Activated B cell treated with CpG ODN at 0.5 μM for 24 hours (primary cell): ENCODE results near the gene SIRT1. TPM values are rescaled to one million over a fixed set of nuclear protein-coding genes. Genes with fewer than 3 reads are reported as not detected.

Source experiments
- ATAC-seq: fragments of 200-7000 bp; cut with Tn5 transposase; one replicate; pipeline ENCODE4 v1.10.0; 2021; ENCODE audit warnings: low read depth, mild to moderate bottlenecking, moderate library complexity
- CTCF ChIA-PET: fragments of 350-600 bp; sonication (Branson Sonifier 250); formaldehyde crosslinking; loops from one replicate; lab custom pipeline; 2021; ENCODE audit warnings: antibody characterized with exemption; lab: Charles Lee
- POLR2A ChIA-PET: fragments of 350-600 bp; sonication (Branson Sonifier 250); formaldehyde crosslinking; loops from one replicate; lab custom pipeline; 2021; ENCODE audit warnings: antibody characterized with exemption; lab: Charles Lee
- DNase-seq: peaks from one replicate; pipeline ENCODE4 v3.0.0; 2022
- H3K27ac Mint-ChIP-seq: one replicate; pipeline ENCODE4 v1.8.0; 2020; ENCODE audit warnings: mixed read lengths
- H3K27me3 Mint-ChIP-seq: one replicate; pipeline ENCODE4 v1.8.0; 2021; ENCODE audit warnings: mixed read lengths
- H3K36me3 Mint-ChIP-seq: one replicate; pipeline ENCODE4 v1.8.0; 2021; ENCODE audit warnings: low read depth, mixed read lengths
- H3K4me1 Mint-ChIP-seq: one replicate; pipeline ENCODE4 v1.8.0; 2021; ENCODE audit warnings: mixed read lengths
- H3K4me3 Mint-ChIP-seq: one replicate; pipeline ENCODE4 v1.8.0; 2020; ENCODE audit warnings: mild to moderate bottlenecking, mixed read lengths
- H3K9me3 Mint-ChIP-seq: one replicate; pipeline ENCODE4 v1.8.0; 2020; ENCODE audit warnings: mixed read lengths
- intact Hi-C: fragments of 100-400 bp; cut with micrococcal nuclease; formaldehyde crosslinking; loops from one replicate; pipeline ENCODE4 v1.15.1; 2024
- total RNA-seq: library from RNA; stranded (reverse); gene quantifications from 2 replicates; pipeline ENCODE4 v1.2.3, GENCODE V29; 2022
- TF ChIP-seq, protein P1 (sequence below): fragments of 200-600 bp; IDR thresholded peaks from one replicate; pipeline ENCODE4 v1.8.0; 2022; ENCODE audit warnings: antibody characterized with exemption, mild to moderate bottlenecking

SIRT1 gene
- total RNA-seq, 1 donor from 2014 or later, result 30.1 TPM

DNA sequence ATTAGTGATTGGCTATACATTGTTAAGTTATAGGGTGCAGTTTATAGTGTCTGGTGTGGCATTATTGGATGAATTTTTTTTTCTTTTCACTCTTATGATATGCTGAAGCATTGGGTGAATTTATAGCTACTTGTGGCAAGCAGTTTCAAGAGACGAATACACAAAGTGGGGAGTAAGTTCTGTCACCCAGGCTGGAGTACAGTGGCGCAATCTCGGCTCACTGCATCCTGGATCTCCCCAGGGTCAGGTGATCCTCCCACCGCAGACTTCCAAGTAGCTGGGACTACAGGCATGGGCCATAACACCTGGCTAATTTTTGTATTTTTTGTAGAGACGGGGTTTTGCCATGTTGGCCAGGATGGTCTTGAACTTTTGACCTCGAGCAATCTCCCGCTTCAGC, 6.3 kb upstream of the SIRT1 start:
- Mint-ChIP-seq H3K27ac (no peak overlapping the region), H3K27me3 (no peaks in the 10 kb centered on the region), H3K4me3 (no peak overlapping the region), H3K9me3 (no peaks in the 10 kb centered on the region), H3K4me1 (no peaks in the 10 kb centered on the region), H3K36me3 (no peaks in the 10 kb centered on the region)
- ATAC-seq (no peak), DNase-seq (no peak)
- intact Hi-C loops, result no loop called here
- ChIA-PET POLR2A (no interaction called here), CTCF (interaction anchor here (1.0 kb wide), 1 partner anchor 280 kb away, joined by 3 read pairs; no protein-coding TSS in a partner anchor)
- TF ChIP-seq, protein P1, sequence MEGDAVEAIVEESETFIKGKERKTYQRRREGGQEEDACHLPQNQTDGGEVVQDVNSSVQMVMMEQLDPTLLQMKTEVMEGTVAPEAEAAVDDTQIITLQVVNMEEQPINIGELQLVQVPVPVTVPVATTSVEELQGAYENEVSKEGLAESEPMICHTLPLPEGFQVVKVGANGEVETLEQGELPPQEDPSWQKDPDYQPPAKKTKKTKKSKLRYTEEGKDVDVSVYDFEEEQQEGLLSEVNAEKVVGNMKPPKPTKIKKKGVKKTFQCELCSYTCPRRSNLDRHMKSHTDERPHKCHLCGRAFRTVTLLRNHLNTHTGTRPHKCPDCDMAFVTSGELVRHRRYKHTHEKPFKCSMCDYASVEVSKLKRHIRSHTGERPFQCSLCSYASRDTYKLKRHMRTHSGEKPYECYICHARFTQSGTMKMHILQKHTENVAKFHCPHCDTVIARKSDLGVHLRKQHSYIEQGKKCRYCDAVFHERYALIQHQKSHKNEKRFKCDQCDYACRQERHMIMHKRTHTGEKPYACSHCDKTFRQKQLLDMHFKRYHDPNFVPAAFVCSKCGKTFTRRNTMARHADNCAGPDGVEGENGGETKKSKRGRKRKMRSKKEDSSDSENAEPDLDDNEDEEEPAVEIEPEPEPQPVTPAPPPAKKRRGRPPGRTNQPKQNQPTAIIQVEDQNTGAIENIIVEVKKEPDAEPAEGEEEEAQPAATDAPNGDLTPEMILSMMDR, result no peak

DNA sequence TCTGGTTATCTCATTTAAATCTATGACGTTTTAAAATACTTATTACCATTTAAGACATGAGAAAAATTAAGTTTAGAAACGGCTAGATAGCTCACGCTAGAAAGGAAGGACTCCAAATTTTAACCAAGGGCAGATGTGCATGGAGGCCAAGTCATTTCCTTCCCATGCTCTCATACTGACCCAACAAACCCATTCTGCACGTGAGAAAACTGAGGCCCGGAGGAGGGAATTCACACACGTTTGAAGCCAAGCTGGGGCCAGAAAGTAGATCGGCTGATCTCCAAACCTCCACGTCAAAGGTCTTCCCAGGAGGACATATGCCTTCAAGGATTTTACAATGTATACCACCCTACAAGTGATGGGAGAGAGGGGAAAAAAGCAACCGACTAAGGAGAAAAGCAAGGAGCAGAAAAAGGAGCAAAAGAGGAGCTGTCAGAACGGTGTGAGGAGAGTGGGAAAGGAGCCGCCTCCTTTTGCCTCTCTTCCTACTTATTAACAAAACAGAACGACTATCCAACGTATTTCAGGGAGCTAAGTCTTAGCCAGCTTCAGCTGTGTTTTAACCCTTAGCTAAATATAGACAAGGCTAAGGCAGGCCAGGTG, 645 bp upstream of the SIRT1 start:
- ATAC-seq (no peak), DNase-seq (no peak)
- ChIA-PET POLR2A (interaction anchor here (0.5 to 4.1 kb wide), 12 partner anchors 8 to 449 kb away, joined by 3 to 28 read pairs (median 4); partner anchors contain the start of genes HERC4, HNRNPH3 and PBLD), CTCF (interaction anchor here (1.1 kb wide), 2 partner anchors 28 to 35 kb away, joined by 3 to 7 read pairs; no protein-coding TSS in a partner anchor)
- no peaks in the 10 kb centered on the region for H3K9me3 Mint-ChIP-seq
- no peaks in the 10 kb centered on the region for H3K27me3 Mint-ChIP-seq
- TF ChIP-seq, protein P1, result no peak
- peaks cover 27% of the 10 kb centered on the region for H3K4me1 Mint-ChIP-seq
- peak overlapping the region; percentile 89 for H3K4me3 Mint-ChIP-seq
- H3K36me3 Mint-ChIP-seq, result peaks cover 27% of the 10 kb centered on the region
- peak overlapping the region; percentile 96 for H3K27ac Mint-ChIP-seq
- intact Hi-C loops, result loop anchor here (1.0 to 10.0 kb wide), 7 partner anchors 29 to 1021 kb away; partner anchors contain the start of genes DDX50, HERC4 and RUFY2

DNA sequence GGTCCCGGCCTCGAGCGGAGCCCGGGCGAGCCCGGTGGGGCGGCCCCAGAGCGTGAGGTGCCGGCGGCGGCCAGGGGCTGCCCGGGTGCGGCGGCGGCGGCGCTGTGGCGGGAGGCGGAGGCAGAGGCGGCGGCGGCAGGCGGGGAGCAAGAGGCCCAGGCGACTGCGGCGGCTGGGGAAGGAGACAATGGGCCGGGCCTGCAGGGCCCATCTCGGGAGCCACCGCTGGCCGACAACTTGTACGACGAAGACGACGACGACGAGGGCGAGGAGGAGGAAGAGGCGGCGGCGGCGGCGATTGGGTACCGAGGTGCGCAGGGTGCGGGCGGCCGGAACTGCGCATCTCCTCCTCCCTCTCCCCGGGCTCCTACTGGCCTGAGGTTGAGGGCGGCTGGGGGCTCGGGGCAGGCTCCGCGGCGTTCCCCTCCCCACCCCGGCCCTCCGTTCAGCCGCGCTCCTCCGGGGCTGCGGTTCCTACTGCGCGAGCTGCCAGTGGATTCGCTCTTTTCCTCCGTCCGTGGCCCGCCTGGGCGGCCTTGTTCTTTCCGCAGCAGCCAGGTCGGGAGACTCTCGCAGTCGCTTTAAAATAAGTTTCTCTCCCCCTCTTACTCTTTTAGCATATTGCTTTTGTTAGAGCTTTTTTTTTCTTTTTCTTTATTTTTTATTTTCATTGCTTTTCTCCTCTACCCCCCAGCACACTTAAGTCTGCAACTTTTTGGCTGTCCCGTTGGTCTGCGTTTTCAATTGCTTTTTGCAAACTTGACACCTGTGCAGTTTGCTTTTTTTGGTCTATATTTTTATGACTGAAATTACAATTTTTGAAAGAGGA, 600 bp downstream of the SIRT1 start:
- peak; percentile 73 for DNase-seq
- H3K36me3 Mint-ChIP-seq, result peaks cover 39% of the 10 kb centered on the region
- TF ChIP-seq, protein P1, result no peak
- H3K27ac Mint-ChIP-seq, result peak overlapping the region; percentile 96
- no peaks in the 10 kb centered on the region for H3K9me3 Mint-ChIP-seq
- intact Hi-C loops, result loop anchor here (1.0 to 10.0 kb wide), 10 partner anchors 12 to 1020 kb away; partner anchors contain the start of genes CCAR1, DDX50, HERC4 and RUFY2
- ChIA-PET CTCF (interaction anchor here (0.7 to 1.3 kb wide), 5 partner anchors 22 to 188 kb away, joined by 3 to 7 read pairs (median 4); no protein-coding TSS in a partner anchor), POLR2A (interaction anchor here (0.5 to 4.1 kb wide), 14 partner anchors 16 to 779 kb away, joined by 3 to 28 read pairs (median 5); partner anchors contain the start of genes HERC4, HNRNPH3 and PBLD)
- peaks cover 31% of the 10 kb centered on the region for H3K4me1 Mint-ChIP-seq
- H3K4me3 Mint-ChIP-seq, result peak overlapping the region; percentile 92
- H3K27me3 Mint-ChIP-seq, result no peaks in the 10 kb centered on the region
- peak; percentile 74 for ATAC-seq

DNA sequence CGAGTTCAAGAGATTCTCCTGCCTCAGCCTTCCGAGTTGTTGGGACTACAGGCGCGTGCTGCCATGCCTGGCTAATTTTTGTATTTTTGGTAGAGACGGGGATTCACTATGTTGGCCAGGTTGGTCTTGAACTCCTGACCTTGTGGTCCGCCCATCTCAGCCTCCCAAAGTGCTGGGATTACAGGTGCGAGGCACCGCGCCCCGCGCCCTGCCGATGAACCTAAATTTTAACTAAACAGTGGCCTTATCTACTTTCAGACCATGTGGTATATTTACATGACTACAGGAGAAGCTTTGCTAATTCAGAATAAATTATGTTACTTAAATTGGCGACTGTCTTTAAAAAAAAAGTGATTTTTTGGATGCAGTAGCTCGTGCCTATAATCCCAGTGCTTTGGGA, 9.2 kb downstream of the SIRT1 start:
- Mint-ChIP-seq H3K4me1 (peaks cover 9% of the 10 kb centered on the region), H3K4me3 (no peak overlapping the region), H3K9me3 (no peaks in the 10 kb centered on the region), H3K36me3 (peaks cover 75% of the 10 kb centered on the region), H3K27ac (no peak overlapping the region), H3K27me3 (no peaks in the 10 kb centered on the region)
- ATAC-seq (no peak), DNase-seq (no peak)
- ChIA-PET POLR2A (no interaction called here), CTCF (no interaction called here)
- intact Hi-C loops, result no loop called here
- TF ChIP-seq, protein P1, result no peak
